T-helper 1 cell treated with Interleukin-12 subunit alpha and Interleukin-12 subunit beta and Interleukin-4 antibody, amounts not matched to agents 30 ng/mL and 1 ng/mL, for 36 hours (primary cell): ENCODE measurements around the gene DIP2C. TPM values are rescaled to one million over a fixed set of nuclear protein-coding genes. Genes with fewer than 3 reads are reported as not detected.
"Not testable (repeated sequence)": the region's sequence is repeated elsewhere in the genome, so short reads cannot be mapped to it uniquely, and the experiment has no call there.

Source experiments
- intact Hi-C: fragments of 100-400 bp; cut with micrococcal nuclease; formaldehyde crosslinking; loops from one replicate; pipeline ENCODE4 v1.15.1; 2024
- total RNA-seq: library from RNA; stranded (reverse); gene quantifications from 2 replicates; pipeline ENCODE4 v1.2.3, GENCODE V29; 2022

DIP2C gene
- total RNA-seq, 1 donor from 2014 or later = 2.8 TPM

GRCh38 chr10:610642-611305, 78.7 kb downstream of the DIP2C start:
- intact Hi-C loops = not testable (repeated sequence)

DNA sequence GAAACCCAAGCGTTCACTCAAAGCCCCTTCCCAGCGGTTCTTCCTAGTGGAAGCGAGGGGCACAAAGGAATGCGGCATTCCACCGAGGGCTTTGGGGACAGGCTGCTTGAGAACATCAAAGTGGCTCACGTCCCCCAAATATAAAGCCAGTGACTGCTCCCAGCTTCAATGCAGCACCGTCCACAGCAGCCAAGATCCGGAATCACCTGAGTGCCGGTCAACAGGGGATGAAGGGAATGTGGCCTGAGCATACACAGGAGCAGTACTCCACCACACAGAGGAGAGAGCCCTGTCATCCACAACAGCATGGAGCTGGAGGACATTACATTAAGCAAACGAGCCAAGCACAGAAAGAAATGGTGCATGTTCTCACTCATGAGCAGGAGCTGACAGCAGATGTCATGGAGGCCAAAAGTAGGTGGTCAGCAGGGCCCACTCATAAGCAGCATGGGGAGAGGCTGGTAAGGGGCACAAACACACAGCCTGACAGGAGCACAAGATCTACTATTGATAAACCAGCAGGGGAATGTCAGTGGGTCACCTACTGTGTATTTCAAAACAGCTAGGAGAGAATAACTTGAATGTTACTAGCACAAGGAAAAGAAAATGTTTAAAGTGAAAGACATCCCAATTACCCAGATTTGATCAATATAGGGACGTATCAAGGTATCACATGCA, 79.5 kb downstream of the DIP2C start:
- intact Hi-C loops = no loop called here

DNA sequence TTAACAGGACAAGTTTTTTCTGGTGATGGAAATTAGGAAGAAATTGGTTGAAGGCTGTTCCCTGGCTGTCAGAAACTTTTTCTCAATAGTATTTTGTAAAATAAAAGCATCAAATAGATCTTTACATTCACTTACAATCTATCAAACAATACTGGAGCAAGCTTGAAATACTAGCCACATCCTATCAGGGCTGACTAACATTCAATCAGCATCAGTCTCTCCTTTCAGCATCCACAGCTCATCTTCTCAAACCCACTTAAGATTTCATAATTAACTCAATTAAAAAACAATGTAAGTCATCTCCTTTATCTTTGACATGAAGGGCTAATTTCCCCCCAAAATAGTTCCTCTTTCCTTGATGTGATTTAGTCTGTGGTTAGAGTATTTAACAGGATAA, 80.2 kb downstream of the DIP2C start:
- intact Hi-C loops = no loop called here

DNA sequence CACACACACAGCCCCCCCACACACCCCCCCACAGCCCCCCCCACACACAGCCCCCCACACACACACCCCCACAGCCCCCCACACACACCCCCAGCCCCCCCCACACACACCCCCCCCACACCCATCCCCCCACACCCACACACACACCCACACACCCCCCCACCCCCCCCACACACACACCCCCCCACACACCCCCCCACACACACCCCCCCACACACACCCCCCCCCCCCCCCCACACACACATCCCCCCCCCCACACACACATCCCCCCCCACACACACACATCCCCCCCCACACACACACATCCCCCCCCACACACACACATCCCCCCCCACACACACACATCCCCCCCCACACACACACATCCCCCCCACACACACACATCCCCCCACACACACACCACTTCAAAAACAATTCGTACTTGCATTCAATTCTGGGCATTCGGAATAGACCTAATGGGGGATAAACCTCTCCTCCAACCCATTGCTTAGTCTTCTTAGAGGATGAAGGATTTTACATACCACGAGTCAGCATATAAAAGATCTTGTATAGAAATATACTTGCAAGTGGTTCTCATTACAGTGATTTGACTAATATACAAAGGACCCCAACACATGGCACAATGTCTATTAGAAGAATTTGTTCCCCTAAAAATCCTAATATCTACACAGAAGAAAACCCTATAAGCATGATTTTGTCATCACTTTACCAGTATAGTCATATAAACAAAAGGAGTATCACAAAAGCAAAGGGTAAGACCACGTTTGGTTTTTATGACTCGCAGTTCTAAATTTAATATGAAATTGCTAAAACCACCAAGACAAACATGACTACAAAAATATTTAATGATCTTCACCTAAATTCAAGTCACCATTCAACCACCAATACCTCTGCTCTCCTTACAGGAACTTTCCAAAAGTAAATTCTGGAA, 80.9 kb downstream of the DIP2C start:
- intact Hi-C loops = no loop called here

GRCh38 chr10:607545-608185, 81.8 kb downstream of the DIP2C start:
- intact Hi-C loops = no loop called here

DNA sequence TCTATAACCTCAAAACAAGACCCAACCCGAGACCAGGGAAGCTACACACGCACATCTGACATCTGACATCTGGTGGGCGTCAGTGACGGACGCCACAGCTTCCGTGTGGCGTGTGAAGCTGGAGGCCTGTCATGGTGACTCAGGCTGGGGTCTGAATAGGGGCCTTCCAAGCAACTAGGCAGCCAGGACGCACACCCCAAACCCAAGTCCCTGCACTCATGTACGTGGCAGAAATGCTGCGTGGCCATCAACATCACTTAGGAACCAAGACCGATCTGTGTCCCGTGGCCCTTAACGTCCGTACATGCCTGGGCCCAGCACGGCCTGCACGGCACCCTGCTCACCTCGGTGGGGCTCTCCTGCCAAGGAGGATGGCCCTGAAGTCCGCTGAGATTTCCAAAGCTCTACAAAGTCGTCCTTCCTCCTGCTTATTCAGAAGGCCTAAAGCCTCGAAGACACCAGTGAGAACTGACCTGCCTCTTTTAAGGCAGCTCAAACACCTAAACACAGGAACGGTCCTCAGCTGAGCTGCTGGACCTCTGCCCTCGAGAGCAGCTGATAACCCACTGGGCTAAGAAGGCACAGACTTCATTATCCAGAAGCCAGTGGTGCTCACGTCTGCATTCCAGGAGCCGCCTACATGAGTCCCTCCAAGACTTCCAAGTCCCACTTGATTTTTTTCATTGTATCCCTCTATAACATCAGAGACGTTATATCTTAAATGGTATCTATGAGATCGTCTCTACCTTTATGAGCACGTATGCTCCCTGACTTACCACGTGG, 82.5 kb downstream of the DIP2C start:
- intact Hi-C loops = no loop called here

DNA sequence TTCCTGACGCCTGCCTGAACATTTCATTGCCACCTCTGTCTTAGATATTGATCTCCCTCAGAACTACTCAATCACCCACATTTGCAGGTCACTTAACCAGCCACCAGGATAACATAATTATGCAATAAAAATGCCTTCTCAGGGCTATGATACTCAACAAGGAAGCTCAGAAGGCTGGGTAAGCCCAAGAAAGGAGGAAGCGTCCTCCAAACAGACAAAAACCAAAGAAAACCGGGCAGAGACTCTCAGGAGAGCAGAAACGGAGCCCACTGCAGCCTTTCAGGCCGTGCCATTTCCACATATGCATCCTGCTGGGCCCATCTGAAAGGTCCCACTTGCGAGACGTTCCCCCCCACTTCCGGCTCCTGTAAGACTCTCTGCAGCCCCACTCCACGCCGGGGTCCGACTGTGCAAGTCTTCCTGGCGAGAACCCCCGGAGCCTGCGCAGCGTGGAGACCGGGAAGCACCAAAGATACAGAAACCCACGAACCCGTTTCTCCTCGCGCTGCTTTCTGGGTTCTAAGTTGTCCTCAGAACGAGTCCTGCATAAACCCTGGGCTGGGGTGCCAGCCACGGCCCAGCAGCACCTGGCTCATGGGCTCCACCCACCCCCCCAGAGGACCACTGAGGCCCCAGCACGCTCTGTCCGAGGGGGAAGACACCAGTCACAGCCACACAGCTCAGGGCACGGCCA, 83.7 kb downstream of the DIP2C start:
- intact Hi-C loops = no loop called here

- intact Hi-C loops = no loop called here
Measured at GRCh38 chr10:604716-605631, 84.5 kb downstream of the DIP2C start.

DNA sequence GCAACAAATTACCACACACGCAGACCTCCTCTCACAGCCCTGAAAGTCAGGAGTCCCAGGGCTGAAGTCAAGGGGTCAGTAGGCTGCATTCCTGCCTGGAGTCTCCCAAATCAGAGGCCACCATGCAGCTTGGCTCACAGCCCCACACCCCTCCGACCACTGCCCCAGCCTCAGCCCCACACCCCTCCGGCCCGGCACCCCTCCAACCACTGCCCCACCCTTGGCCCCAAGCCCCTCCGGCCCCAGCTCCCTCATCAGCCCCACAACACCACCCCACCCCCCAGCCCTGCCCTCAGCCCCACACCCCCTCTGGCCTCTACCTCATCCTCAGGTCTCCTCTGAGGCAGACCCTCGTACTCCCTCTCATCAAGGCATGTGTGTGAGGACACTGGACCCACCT, 85.7 kb downstream of the DIP2C start:
- intact Hi-C loops = no loop called here

DNA sequence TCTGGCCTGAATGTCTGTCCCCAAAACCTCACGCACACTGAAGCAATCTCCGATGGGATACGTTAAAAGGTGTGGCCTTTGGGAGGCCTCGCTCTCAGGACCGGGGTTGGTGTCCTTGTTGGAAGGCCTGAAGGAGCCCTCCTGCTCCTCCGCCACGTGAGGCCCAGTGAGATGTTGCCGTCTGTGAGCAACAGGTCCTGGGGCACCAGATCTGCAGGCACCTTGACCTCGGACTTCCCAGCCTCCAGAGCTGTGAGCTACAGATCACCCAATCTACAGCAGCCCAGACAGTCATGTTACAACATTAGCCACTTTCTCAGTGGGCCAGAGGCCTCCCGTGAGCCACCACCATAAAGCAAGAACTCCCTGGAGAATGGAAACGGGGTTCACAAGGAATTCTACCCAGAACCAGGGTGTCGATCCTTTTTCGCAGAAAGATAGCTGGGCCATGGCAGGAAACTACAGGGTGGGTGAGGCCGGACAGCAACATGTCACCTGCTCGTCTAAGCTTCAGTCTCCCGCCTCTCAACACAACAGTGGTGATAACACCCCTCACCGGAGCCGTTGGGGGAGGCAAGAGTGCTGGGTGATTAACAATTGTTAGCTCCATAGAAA, 87.0 kb downstream of the DIP2C start:
- intact Hi-C loops = no loop called here

DNA sequence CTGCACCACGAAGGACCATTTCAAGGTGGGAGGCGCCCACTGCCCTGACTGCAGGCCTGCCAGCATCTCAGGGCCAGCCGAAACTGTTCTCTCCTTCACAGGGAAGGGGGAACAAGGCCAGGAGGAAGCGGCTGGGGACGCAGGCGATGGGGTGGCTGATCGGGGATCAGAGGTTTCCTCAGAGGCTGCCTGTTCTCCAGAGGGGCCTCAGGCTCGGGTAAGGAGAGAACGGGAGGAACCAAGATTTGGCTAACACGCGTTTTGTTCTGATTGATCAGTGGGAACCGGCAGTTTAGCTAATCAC, 87.9 kb downstream of the DIP2C start:
- intact Hi-C loops = no loop called here

- intact Hi-C loops = no loop called here
Measured at GRCh38 chr10:600876-601659, 88.4 kb downstream of the DIP2C start.

GRCh38 chr10:600234-600633, 89.2 kb downstream of the DIP2C start:
- intact Hi-C loops = no loop called here

DNA sequence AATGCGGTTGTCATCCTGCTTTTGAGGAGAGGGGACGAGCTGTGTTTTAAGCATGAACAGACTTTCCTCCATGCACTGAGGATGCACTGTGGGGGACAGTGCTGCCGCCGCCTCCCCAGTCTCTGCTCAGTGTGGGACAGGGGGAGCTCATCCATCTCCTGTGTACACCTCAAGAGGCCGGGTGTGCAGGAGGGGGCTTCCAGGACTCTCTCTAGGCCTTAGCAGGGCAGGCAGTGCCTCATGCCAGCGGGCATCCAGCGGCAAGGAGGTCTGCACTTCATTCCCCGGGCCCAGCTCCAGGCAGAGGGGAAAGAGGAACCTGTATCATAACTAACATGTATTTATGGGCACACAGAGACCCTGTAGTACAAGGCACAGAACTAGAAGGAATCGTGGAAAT, 89.7 kb downstream of the DIP2C start:
- intact Hi-C loops = no loop called here

DNA sequence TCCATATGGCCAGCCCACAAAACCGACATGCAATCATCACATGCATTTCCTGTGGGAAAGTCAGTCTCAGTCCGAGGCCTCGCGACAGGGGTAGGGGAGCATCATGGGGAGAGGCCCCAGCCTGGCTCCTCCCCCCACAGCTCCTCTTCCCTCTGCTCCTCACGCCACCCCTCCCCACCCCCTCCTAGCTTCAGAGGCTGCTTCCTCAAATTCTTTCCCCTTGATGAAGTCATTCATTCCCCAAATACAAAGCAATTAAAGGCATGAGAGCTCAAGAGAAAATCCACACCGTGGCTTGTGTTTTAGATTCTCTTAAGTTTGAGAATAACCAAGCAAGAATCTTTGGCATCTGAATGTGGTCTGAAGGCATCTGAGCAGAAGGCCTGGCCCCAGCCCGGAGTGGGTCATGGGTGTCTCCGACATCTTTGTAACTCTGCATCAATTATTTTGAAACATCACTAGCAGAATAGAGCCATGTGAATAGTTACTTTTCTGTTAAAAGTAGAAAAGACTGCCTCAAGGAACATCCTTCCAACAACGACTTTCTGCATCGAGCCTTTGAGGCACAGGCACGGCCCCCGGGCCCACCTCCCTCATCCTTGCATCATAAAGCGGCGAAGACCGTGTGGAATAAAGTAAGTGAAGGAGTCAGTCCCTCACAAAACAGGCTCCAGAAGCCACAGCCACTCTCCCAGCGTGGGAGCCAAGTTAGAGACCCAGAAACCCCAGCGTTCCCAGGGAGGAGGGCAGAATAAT, 90.9 kb downstream of the DIP2C start:
- intact Hi-C loops = no loop called here

GRCh38 chr10:597976-598375, 91.5 kb downstream of the DIP2C start:
- intact Hi-C loops = no loop called here

- intact Hi-C loops = no loop called here
Measured at GRCh38 chr10:596725-597345, 92.6 kb downstream of the DIP2C start.
